HG03139 (cell line): ENCODE data around the gene CHST12.
"Not testable (repeated sequence)": the region's sequence is repeated elsewhere in the genome, so short reads cannot be mapped to it uniquely, and the experiment has no call there.

Source experiments
- ATAC-seq: cut with Tn5 transposase; IDR thresholded peaks from one replicate; pipeline ENCODE4 v1.9.1; 2021; ENCODE audit not compliant: unreplicated experiment

Gene CHST12

DNA sequence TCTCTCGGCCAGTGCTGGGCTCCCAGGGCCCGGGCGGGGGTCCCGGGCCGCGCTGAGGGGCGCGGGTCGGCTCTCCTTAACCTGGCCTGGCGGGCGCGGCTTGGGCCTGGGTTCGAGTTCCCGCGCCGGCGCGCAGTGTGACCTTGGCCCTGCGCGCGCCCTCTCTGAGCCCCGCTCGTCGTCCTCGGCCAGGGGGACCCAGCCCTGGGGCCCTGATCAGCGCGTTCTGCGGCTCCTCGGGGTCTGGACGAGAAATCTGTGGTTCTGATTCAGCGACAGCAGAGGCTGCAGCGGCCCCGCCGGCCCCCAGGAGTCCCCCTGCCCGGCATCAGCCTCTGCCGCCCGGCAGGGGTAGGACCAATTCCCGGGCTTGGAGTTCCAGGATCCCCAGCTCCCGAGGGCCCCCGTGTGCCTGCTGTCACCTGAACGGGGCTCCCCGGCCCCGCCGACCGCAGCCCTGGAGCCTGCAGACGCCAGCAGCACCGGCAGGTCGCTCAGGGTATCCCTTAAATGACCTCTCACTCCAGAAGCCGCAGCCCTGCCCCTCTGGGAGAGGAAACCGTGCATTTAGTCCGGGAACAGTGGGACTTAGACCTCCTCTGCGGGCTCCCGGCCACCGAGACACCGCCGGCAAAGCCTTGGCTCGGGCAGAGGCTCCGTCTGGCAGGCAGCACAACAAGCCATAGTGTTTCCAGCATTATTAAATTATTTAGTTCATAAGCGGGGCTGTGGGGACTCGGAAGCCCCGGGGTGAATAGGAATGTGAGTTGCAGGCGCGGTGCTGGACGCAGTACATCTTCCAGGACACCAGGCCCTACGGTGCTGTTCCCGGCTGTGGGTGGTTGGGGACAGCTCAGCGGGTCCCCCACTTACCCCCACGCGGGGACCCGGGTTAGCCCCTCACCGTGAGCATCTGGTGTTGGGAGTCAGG is 572 bp downstream of the CHST12 start:
- peak; percentile 3 for ATAC-seq

- ATAC-seq: no peak
These were observed 1.3 kb downstream of the CHST12 start for GRCh38 chr7:2404714-2405119.

DNA sequence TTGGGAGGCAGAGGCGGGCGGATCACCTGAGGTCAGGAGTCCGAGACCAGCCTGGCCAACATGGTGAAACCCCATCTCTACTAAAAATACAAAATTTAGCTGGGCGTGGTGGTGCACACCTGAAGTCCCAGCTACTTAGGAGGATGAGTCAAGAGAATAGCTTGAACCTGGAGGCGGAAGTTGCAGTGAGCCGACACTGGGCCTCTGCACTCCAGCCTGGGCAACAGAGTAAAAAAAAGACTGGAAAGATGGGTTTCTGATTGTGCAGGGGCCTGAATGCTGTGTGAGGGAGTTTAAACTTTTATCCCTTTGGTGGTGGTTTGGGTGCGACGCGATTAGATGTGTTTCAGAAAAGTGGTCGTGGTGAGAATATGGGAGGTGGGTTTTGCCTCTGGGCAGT is 1.8 kb downstream of the CHST12 start:
- no peak for ATAC-seq

GRCh38 chr7:2405601-2406345 is 2.4 kb downstream of the CHST12 start:
- ATAC-seq: peak; percentile 35

DNA sequence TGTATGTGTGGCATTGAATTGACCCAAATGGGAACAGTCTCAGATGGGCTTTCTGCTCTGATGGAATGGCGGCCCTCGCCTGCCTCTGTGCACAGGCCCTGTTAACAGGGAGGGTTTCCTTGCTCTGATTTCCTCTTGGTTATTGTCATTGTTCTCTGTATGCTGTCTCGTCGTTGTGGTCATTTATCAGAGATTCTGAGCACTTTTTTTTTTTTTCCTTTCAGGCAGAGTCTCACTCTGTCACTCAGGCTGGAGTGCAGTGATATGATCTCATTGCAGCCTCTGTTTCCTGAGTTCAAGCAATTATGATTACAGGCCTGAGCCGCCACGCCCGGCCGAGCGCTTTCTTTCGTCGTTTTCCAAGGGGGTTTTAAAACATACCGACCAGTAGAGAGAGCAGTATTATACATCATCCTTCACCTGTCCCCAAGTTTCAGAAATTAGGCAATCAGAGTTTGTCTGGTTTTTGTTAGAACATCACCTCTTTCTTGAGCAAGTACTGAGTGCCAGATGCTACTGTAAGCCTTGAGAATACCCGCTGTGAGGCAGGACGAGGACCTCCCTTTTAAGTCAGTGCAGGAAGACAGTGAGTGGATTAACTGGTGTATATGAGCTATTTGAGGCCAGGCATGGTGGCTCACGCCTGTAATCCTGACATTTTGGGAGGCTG is 6.5 kb downstream of the CHST12 start:
- ATAC-seq: no peak

GRCh38 chr7:2411049-2411448 is 7.6 kb downstream of the CHST12 start:
- ATAC-seq: no peak

DNA sequence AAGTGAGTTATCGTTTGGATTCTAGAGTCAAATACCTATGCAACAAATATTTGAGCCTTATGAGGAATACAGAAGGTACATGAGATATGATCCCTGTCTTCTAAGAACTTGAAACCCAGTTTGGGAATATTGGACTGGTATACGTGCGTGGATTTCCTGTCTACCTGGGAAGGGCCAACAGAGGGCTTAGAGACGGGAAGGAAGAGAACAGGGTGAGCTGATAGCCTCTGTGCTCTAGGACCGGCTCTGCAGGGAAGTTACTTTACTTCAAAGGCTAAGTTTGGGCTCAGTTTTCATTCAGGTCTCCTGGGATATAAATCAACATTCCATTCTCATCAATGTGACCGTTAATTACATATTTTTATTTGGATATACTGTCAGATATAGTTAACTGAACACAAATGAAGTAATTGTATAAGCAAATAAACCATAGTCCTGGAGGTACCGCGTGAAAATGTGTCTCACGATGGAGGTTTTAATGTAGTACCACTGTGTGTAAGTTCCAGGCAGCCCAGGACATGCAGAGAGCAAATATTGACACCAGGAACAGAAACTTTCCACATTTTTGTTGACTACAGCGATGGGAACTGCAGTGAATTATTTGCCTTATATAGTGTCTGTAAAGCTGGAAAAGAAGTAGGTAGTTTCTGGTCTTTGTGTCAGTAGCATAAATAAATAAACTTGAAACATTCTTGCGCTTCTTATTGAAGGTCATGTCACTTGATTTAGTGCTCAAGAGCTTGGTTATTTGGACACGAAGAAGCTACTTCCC is 8.6 kb downstream of the CHST12 start:
- no peak for ATAC-seq

DNA sequence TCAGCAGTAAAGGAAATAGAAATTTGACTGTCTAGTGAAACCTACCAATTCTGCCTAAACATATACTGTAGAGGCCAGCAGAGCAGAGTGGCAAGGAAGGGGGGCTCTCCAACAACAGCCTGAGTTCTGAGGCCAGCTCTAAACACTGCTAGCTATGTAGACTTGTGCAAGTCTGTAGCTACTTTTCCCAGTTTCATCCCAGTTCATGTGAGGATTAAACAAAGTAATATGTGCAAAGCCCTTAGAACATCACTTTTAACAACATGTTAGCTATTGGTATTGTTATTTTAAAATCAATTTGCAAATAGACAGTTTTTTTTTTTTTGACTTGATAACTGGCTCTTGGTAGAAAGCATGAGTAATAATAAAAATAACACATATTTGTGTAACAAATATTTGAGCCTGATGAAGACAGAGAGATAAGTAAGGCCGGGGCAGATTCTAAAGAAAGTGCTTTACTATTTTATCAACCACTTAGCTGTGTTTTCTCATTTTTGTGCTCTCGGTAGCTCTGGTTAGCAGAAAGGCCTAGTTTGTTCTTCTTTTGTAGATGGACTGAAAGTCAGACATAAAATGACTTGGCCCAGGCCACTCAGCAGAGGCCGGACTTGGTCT is 9.3 kb downstream of the CHST12 start:
- no peak for ATAC-seq

GRCh38 chr7:2416063-2416462 is 12.7 kb downstream of the CHST12 start:
- ATAC-seq: no peak

GRCh38 chr7:2416650-2417049 is 13.2 kb downstream of the CHST12 start:
- no peak for ATAC-seq

GRCh38 chr7:2417178-2417577 is 13.8 kb downstream of the CHST12 start:
- ATAC-seq: not testable (repeated sequence)

DNA sequence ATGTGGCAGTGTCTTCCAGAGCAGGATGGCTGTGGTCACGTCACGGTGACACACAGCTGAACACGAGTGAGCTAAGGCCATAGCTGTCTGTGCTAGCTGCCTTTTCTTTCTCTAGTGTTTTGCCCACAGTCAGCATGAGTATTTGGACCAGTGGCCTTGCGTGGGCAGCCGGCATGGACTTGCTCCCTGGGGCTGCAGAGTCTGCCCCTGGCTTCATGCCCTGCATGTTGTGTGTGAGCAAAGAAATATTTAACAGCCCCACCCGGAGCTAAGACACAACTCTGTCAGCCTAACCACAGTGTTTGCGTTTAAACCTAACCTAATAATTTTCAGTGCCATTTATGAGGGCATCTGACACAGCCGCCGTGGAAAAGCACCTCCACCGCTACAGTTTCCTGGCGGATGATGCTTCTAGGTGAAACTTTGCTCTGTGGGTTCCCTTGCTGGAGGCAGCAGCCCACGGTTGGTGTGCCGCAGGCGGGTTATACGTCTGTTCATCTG is 14.6 kb downstream of the CHST12 start:
- ATAC-seq: no peak

DNA sequence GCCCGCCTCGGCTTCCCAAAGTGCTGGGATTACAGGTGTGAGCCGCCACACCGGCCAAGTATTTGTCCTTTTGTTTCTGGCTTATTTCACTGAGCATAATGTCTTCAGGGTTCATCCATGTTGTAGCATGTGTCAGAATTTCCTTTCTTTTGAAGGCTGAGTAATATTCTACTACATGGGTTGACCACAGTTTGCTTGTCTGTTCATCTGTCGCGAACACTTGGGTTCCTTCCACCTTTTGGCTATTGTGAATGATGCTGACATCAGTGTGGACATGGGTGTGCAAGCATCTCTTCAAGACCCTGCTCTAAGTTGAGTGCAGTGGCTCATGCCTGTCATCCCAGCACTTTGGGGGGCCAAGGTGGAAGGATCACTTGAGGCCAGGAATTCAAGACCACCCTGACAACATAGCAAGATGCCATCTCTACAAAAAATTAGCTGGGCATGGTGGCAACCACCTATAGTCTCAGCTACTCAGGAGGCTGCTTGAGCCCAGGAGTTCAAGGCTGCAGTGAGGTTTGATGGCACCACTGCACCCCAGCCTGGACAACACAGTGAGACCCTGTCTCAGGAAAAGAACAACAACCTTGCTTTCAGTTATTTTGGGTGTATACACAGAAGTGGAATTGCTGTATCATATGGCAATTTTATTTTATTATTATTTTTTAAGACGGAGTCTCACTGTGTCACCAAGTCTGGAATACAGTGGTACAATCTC is 17.0 kb downstream of the CHST12 start:
- no peak for ATAC-seq

GRCh38 chr7:2421943-2422310 is 18.5 kb downstream of the CHST12 start:
- no peak for ATAC-seq

DNA sequence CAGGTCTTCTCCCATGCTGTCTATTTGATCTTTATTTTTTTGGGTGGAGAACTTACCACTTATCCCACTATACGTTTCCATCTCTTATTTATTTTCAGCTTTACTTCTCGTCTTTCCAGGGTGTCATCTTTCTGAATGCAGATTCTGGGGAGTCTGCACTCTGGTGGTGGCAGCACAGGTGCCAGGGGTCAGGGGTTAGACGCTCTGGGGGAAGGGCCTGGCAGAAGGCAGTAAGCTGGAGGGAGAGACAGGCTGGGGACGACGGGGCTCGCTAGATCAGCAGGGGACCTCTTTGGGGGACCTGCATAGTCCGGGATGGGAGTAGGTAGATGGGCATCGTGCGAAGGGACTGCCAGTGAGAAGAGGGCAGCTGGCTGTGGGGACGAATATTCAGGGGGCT is 22.3 kb downstream of the CHST12 start:
- ATAC-seq: no peak

- no peak for ATAC-seq
These were observed 28.0 kb downstream of the CHST12 start for GRCh38 chr7:2431260-2431867.

GRCh38 chr7:2432910-2433712 is 29.7 kb downstream of the CHST12 start:
- ATAC-seq: no peak
